ENCODE results near the gene TMEM150C.

GRCh38 chr4:82489076-82489475 is 72.7 kb downstream of the TMEM150C start:
- TF ChIP-seq POLR2AphosphoS5 (IDR thresholded peaks at IDR 0.05; ENCODE audit: low read depth) (no peak), CTCF (IDR thresholded peaks at IDR 0.05; ENCODE audit: insufficient read depth, low read length) (no peak), GABPA (IDR thresholded peaks at IDR 0.05; ENCODE audit: low read depth) (no peak)
